Measurements from ENCODE around the gene HOXA10.

Gene HOXA10

GRCh38 chr7:27179030-27179429 lies 4.9 kb upstream of the HOXA10 start:
- no peak for DNase-seq

- no peak for DNase-seq
Measured at GRCh38 chr7:27178366-27178765, 4.2 kb upstream of the HOXA10 start.

- no peak for DNase-seq
Measured at GRCh38 chr7:27177795-27178320, 3.7 kb upstream of the HOXA10 start.

- no peak for DNase-seq
Measured at GRCh38 chr7:27176962-27177794, 3.1 kb upstream of the HOXA10 start.

- DNase-seq: no peak
Measured at GRCh38 chr7:27176524-27176845, 2.4 kb upstream of the HOXA10 start.

GRCh38 chr7:27175626-27176523 lies 1.8 kb upstream of the HOXA10 start:
- no peak for DNase-seq

GRCh38 chr7:27174874-27175625 lies 930 bp upstream of the HOXA10 start:
- no peak for DNase-seq

GRCh38 chr7:27173511-27173955 lies 587 bp downstream of the HOXA10 start:
- no peak for DNase-seq

GRCh38 chr7:27172823-27173510 lies 1.2 kb downstream of the HOXA10 start:
- no peak for DNase-seq

- DNase-seq: no peak
Measured at GRCh38 chr7:27172315-27172774, 1.8 kb downstream of the HOXA10 start.

GRCh38 chr7:27171637-27172314 lies 2.3 kb downstream of the HOXA10 start:
- no peak for DNase-seq

GRCh38 chr7:27171325-27171636 lies 2.8 kb downstream of the HOXA10 start:
- DNase-seq: no peak

GRCh38 chr7:27170426-27171324 lies 3.4 kb downstream of the HOXA10 start:
- no peak for DNase-seq

- DNase-seq: no peak
Measured at GRCh38 chr7:27169658-27170425, 4.3 kb downstream of the HOXA10 start.

GRCh38 chr7:27168265-27168947 lies 5.7 kb downstream of the HOXA10 start:
- no peak for DNase-seq

- DNase-seq: no peak
Measured at GRCh38 chr7:27167916-27168264, 6.2 kb downstream of the HOXA10 start.

- no peak for DNase-seq
Measured at GRCh38 chr7:27166531-27167505, 7.3 kb downstream of the HOXA10 start.

GRCh38 chr7:27165996-27166530 lies 8.1 kb downstream of the HOXA10 start:
- DNase-seq: no peak
